CD14-positive monocyte (primary cell): Measurements from ENCODE around the gene KCNG2. TPM values are rescaled to one million over a fixed set of nuclear protein-coding genes. Genes with fewer than 3 reads are reported as not detected.
A peak's percentile ranks its signal among the peaks of the same experiment; 100 is the strongest.

Source experiments
- DNase-seq, 3 donors: peaks; one replicate each; pipeline ENCODE4 v3.0.0-alpha.2; 2011 to 2022
- H2AFZ ChIP-seq: 2 replicates; pipeline ENCODE4 v1.6.0; 2012; ENCODE audit warnings: mild to moderate bottlenecking, low read depth, low read length, inconsistent platforms; ENCODE audit not compliant: insufficient read depth, poor library complexity, severe bottlenecking
- H3K27ac ChIP-seq, 2 donors: 1 replicate in 1 of 2; 2 replicates in 1 of 2; pipeline ENCODE4 v1.5.1; 2012 to 2013; ENCODE audit warnings: low read length in 2 of 2, control low read depth in 1 of 2, inconsistent platforms in 1 of 2, low read depth in 1 of 2, mild to moderate bottlenecking in 1 of 2
- H3K27me3 ChIP-seq, 2 donors: one replicate each; pipeline versions ENCODE4 v1.6.0 to v1.6.1; 2011 to 2013; ENCODE audit warnings: low read length in 2 of 2; ENCODE audit not compliant: control insufficient read depth in 2 of 2, insufficient read depth in 2 of 2
- H3K36me3 ChIP-seq, 2 donors: replicated peaks in 1 of 2; 1 replicate in 1 of 2; 2 replicates in 1 of 2; pipeline versions ENCODE4 v1.5.1 to v1.6.1; 2012 to 2013; ENCODE audit warnings: low read length in 2 of 2, control low read depth in 1 of 2, inconsistent platforms in 1 of 2, mild to moderate bottlenecking in 1 of 2; ENCODE audit not compliant: insufficient read depth in 2 of 2, control insufficient read depth in 1 of 2
- H3K4me1 ChIP-seq, 2 donors: 1 replicate in 1 of 2; 2 replicates in 1 of 2; pipeline versions ENCODE4 v1.5.1 to v1.6.1; 2012 to 2013; ENCODE audit warnings: low read length in 2 of 2, control low read depth in 1 of 2, inconsistent platforms in 1 of 2, mild to moderate bottlenecking in 1 of 2, moderate library complexity in 1 of 2; ENCODE audit not compliant: insufficient read depth in 2 of 2, control insufficient read depth in 1 of 2
- H3K4me2 ChIP-seq: replicated peaks from 2 replicates; pipeline ENCODE3; 2012; ENCODE audit warnings: low read length, moderate library complexity, mild to moderate bottlenecking; ENCODE audit not compliant: poor library complexity, severe bottlenecking; ENCODE audit errors: extremely low read depth
- H3K4me3 ChIP-seq, 3 experiments: fragments of 200-600 bp in 1 of 3; sonication (generic) in 1 of 3; replicated peaks in 1 of 3; 1 replicate in 2 of 3; 2 replicates in 1 of 3; pipeline ENCODE4 v1.5.1; 2011 to 2013; ENCODE audit warnings: low read length in 3 of 3, mild to moderate bottlenecking in 3 of 3, control low read depth in 2 of 3, low read depth in 2 of 3, inconsistent platforms in 1 of 3, moderate library complexity in 1 of 3
- H3K79me2 ChIP-seq: 2 replicates; pipeline ENCODE4 v1.6.0; 2012; ENCODE audit warnings: mild to moderate bottlenecking, control low read depth, inconsistent platforms, low read length, moderate library complexity; ENCODE audit not compliant: insufficient read depth
- H3K9ac ChIP-seq: 2 replicates; pipeline ENCODE4 v1.6.0; 2017; ENCODE audit warnings: low read length, mild to moderate bottlenecking; ENCODE audit not compliant: insufficient read depth, poor library complexity, severe bottlenecking
- H3K9me3 ChIP-seq, 2 donors: replicated peaks in 1 of 2; 1 replicate in 1 of 2; 2 replicates in 1 of 2; pipeline versions ENCODE4 v1.5.1 to v1.6.1; 2012 to 2013; ENCODE audit warnings: low read length in 2 of 2, control low read depth in 1 of 2; ENCODE audit not compliant: control insufficient read depth in 1 of 2, insufficient read depth in 1 of 2
- H4K20me1 ChIP-seq: 2 replicates; pipeline ENCODE4 v1.6.0; 2012; ENCODE audit warnings: mild to moderate bottlenecking, low read length, control low read depth, moderate library complexity; ENCODE audit not compliant: insufficient read depth
- H3K27ac Mint-ChIP-seq, 7 donors: one replicate each; pipeline ENCODE4 v1.8.0; 2020; ENCODE audit warnings: mild to moderate bottlenecking in 7 of 7, mixed read lengths in 7 of 7, moderate library complexity in 6 of 7, inconsistent platforms in 2 of 7
- H3K27me3 Mint-ChIP-seq, 3 donors: one replicate each; pipeline ENCODE4 v1.8.0; 2021 to 2022; ENCODE audit warnings: low read depth in 3 of 3, mild to moderate bottlenecking in 3 of 3, mixed read lengths in 3 of 3, moderate library complexity in 3 of 3, inconsistent platforms in 1 of 3
- H3K36me3 Mint-ChIP-seq, 2 donors: one replicate each; pipeline ENCODE4 v1.8.0; 2020; ENCODE audit warnings: mixed read lengths in 2 of 2, inconsistent platforms in 1 of 2, mild to moderate bottlenecking in 1 of 2
- H3K4me1 Mint-ChIP-seq: one replicate; pipeline ENCODE4 v1.8.0; 2020; ENCODE audit warnings: mild to moderate bottlenecking, mixed read lengths
- H3K4me3 Mint-ChIP-seq, 2 donors: one replicate each; pipeline ENCODE4 v1.8.0; 2020; ENCODE audit warnings: mild to moderate bottlenecking in 2 of 2, mixed read lengths in 2 of 2, moderate library complexity in 1 of 2
- H3K9me3 Mint-ChIP-seq, 7 donors: one replicate each; pipeline ENCODE4 v1.8.0; 2020 to 2022; ENCODE audit warnings: mixed read lengths in 7 of 7, mild to moderate bottlenecking in 6 of 7, moderate library complexity in 6 of 7, inconsistent platforms in 2 of 7
- CTCF ChIP-seq: fragments of 200-600 bp; IDR thresholded peaks from one replicate; pipeline ENCODE4 v1.8.0; 2022; ENCODE audit warnings: antibody characterized with exemption, mild to moderate bottlenecking
- WGBS: methylation state at CpG from one replicate; pipeline ENCODE4 v1.1.5; 2013; ENCODE audit warnings: missing lambda C conversion rate; ENCODE audit not compliant: insufficient coverage; 5-methylcytosine and 5-hydroxymethylcytosine counted together
- intact Hi-C, 2 donors: fragments of 100-400 bp; cut with micrococcal nuclease; formaldehyde crosslinking; loops; one replicate each; pipeline versions ENCODE4 v1.15.0 to v1.15.1; 2023
- polyA plus RNA-seq, 3 donors: library from polyadenylated mRNA; depleted of rRNA in 1 of 3; unstranded in 2 of 3; stranded (reverse) in 1 of 3; fragments of 300-500 nt in 2 of 3; fragments of >200 nt in 1 of 3; fragmentation: Illumina TruSeq in 2 of 3; gene quantifications; 1 replicate in 2 of 3; 2 replicates in 1 of 3; pipeline ENCODE4 v1.2.3, GENCODE V29; 2012 to 2021

The KCNG2 gene
- polyA plus RNA-seq, 3 donors, result 0.04 TPM; not detected in 2

GRCh38 chr18:79871026-79871390 lies 73.3 kb downstream of the KCNG2 start:
- Mint-ChIP-seq H3K4me3 (no peak overlapping the region), H3K36me3 (no peaks in the 10 kb centered on the region), H3K27me3 (peaks cover 0 to 3% (median 3%) of the 10 kb centered on the region in 3 donors), H3K9me3 (peaks cover 3 to 19% (median 14%) of the 10 kb centered on the region in 7 donors), H3K27ac (peak overlapping the region in 1 of 7 donors; percentile 57), H3K4me1 (peaks cover 4% of the 10 kb centered on the region)
- WGBS, result 91% methylated on average over 17 of the region's 17 CpGs
- Histone ChIP-seq H3K27ac (no peak overlapping the region), H3K9ac (no peak overlapping the region), H3K4me2 (no peak overlapping the region), H2AFZ (no peak overlapping the region), H3K9me3 (peaks cover 0 to 29% of the 10 kb centered on the region in 2 donors), H3K4me3 (no peak overlapping the region), H4K20me1 (no peaks in the 10 kb centered on the region), H3K36me3 (no peaks in the 10 kb centered on the region), H3K79me2 (no peaks in the 10 kb centered on the region), H3K4me1 (no peaks in the 10 kb centered on the region), H3K27me3 (no peaks in the 10 kb centered on the region)
- DNase-seq, result no peak
- TF ChIP-seq CTCF, result no peak
- intact Hi-C loops, result no loop called here

- H3K27ac Mint-ChIP-seq, result peak overlapping the region in 1 of 7 donors; percentile 57
- WGBS, result 89% methylated on average over 21 of the region's 33 CpGs
- Histone ChIP-seq H3K79me2 (no peaks in the 10 kb centered on the region), H4K20me1 (no peaks in the 10 kb centered on the region), H2AFZ (no peak overlapping the region), H3K27me3 (no peaks in the 10 kb centered on the region), H3K27ac (no peak overlapping the region), H3K9me3 (peaks cover 0 to 29% of the 10 kb centered on the region in 2 donors), H3K36me3 (no peaks in the 10 kb centered on the region), H3K4me2 (no peak overlapping the region), H3K4me3 (no peak overlapping the region), H3K4me1 (no peaks in the 10 kb centered on the region), H3K9ac (no peak overlapping the region)
- intact Hi-C loops, result no loop called here
- peaks cover 4% of the 10 kb centered on the region for H3K4me1 Mint-ChIP-seq
- H3K36me3 Mint-ChIP-seq, result no peaks in the 10 kb centered on the region
- DNase-seq, result no peak
- no peak overlapping the region for H3K4me3 Mint-ChIP-seq
- H3K9me3 Mint-ChIP-seq, result peaks cover 3 to 19% (median 14%) of the 10 kb centered on the region in 7 donors
- H3K27me3 Mint-ChIP-seq, result peaks cover 0 to 3% (median 3%) of the 10 kb centered on the region in 3 donors
- TF ChIP-seq CTCF, result no peak
These were observed 73.8 kb downstream of the KCNG2 start for GRCh38 chr18:79871481-79872091.
